ENCODE results near the gene THAP3. TPM values are rescaled to one million over a fixed set of nuclear protein-coding genes. Genes with fewer than 3 reads are reported as not detected.

Gene THAP3
- total and polyA plus RNA-seq, 2 experiments from 2014 or later: 15.1 to 23.8 TPM

DNA sequence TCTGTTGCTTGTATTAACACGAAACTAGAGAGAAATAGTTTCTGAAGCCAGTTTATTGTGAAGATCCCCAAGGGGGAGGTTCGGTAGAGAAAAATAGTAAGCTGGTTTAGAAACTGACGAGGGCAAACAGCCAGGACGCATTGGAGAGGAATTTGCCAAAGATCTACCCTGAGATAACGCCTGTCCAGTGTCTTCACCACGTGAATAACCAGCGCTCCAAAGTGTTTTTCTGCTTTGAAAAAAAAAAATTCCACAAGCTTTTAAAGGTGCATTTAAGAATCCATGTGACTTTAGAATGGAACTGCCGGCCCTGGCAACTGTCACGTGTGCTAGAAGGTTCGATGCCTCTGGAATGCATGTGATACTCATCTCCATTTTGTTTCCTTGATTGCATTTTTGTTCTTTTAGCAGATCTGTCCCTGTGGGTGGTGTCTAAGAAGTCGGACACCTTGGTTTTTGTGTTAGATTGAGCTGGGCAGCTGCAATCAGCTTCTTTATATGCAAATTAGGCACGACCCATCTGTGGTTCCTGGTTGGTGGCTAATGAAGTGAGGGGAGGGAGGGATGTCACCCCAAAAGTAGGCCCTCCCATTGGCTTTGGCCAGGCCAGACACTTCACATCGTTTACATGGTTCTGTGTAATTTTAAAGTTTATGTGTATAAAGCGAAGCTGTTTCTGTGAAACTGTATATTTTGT, 1.3 kb upstream of the THAP3 start (continued):
- TF ChIP-seq ZNF462 (CRISPR knock-in tag; IDR thresholded peaks at IDR 0.05): no peak
- TF ChIP-seq, protein P1, sequence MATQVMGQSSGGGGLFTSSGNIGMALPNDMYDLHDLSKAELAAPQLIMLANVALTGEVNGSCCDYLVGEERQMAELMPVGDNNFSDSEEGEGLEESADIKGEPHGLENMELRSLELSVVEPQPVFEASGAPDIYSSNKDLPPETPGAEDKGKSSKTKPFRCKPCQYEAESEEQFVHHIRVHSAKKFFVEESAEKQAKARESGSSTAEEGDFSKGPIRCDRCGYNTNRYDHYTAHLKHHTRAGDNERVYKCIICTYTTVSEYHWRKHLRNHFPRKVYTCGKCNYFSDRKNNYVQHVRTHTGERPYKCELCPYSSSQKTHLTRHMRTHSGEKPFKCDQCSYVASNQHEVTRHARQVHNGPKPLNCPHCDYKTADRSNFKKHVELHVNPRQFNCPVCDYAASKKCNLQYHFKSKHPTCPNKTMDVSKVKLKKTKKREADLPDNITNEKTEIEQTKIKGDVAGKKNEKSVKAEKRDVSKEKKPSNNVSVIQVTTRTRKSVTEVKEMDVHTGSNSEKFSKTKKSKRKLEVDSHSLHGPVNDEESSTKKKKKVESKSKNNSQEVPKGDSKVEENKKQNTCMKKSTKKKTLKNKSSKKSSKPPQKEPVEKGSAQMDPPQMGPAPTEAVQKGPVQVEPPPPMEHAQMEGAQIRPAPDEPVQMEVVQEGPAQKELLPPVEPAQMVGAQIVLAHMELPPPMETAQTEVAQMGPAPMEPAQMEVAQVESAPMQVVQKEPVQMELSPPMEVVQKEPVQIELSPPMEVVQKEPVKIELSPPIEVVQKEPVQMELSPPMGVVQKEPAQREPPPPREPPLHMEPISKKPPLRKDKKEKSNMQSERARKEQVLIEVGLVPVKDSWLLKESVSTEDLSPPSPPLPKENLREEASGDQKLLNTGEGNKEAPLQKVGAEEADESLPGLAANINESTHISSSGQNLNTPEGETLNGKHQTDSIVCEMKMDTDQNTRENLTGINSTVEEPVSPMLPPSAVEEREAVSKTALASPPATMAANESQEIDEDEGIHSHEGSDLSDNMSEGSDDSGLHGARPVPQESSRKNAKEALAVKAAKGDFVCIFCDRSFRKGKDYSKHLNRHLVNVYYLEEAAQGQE (IDR thresholded peaks at IDR 0.05; ENCODE audit: unreplicated experiment): no peak

- Histone ChIP-seq H3F3A (replicated peaks; ENCODE audit: low read depth) (peaks cover 34% of the 10 kb centered on the region), H3K27ac (ENCODE audit: low read depth) (no peak overlapping the region), H3K4me1 (ENCODE audit: insufficient read depth) (peaks cover 10% of the 10 kb centered on the region), H2AFZ (0 out of 2 replicates have a peak overlapping the region, but pooled peaks have one; percentile 9), H3K36me3 (ENCODE audit: insufficient read depth) (peaks cover 7% of the 10 kb centered on the region), H3K27me3 (ENCODE audit: insufficient read depth) (no peaks in the 10 kb centered on the region), H3K79me2 (replicated peaks; ENCODE audit: insufficient read depth) (peaks cover 50% of the 10 kb centered on the region), H3K4me2 (peak overlapping the region; percentile 90), H3K9me2 (ENCODE audit: insufficient read depth) (no peaks in the 10 kb centered on the region), H3K4me3 (peak overlapping the region; percentile 77), H4K20me1 (replicated peaks; ENCODE audit: insufficient read depth) (peaks cover 34% of the 10 kb centered on the region)
- H3K36me3 Mint-ChIP-seq (ENCODE audit: low read depth): peaks cover 45% of the 10 kb centered on the region
- no peak for ATAC-seq
- peaks cover 20% of the 10 kb centered on the region for H3K4me1 Mint-ChIP-seq
- no peak for DNase-seq (ENCODE audit: low spot score)
- H3K27ac Mint-ChIP-seq: peak overlapping the region; percentile 68; the same call in 1 of the 2 replicates
- peak overlapping the region; percentile 89 for H3K4me3 Mint-ChIP-seq
- peaks cover 9% of the 10 kb centered on the region for H3K27me3 Mint-ChIP-seq (ENCODE audit: insufficient read depth, low read depth, poor library complexity)
- no peaks in the 10 kb centered on the region for H3K9me3 Mint-ChIP-seq
- no peak for TF ChIP-seq POLR2AphosphoS5 (IDR thresholded peaks at IDR 0.05; ENCODE audit: low read depth)
- no peak for TF ChIP-seq ZNF331 (CRISPR knock-in tag; IDR thresholded peaks at IDR 0.05; ENCODE audit: low read depth)
- no peak for TF ChIP-seq EZH2 (IDR thresholded peaks at IDR 0.05; ENCODE audit: low read depth, unreplicated experiment)
- no peak for TF ChIP-seq EZH2phosphoT487 (IDR thresholded peaks at IDR 0.05; ENCODE audit: unreplicated experiment)
Measured at GRCh38 chr1:6625584-6626149, 999 bp downstream of the THAP3 start.

Measured in GM23338 (cell line).